ENCODE measurements around the gene PAX5.
"Not testable (repeated sequence)": the region's sequence is repeated elsewhere in the genome, so short reads cannot be mapped to it uniquely, and the experiment has no call there.

The PAX5 gene

DNA sequence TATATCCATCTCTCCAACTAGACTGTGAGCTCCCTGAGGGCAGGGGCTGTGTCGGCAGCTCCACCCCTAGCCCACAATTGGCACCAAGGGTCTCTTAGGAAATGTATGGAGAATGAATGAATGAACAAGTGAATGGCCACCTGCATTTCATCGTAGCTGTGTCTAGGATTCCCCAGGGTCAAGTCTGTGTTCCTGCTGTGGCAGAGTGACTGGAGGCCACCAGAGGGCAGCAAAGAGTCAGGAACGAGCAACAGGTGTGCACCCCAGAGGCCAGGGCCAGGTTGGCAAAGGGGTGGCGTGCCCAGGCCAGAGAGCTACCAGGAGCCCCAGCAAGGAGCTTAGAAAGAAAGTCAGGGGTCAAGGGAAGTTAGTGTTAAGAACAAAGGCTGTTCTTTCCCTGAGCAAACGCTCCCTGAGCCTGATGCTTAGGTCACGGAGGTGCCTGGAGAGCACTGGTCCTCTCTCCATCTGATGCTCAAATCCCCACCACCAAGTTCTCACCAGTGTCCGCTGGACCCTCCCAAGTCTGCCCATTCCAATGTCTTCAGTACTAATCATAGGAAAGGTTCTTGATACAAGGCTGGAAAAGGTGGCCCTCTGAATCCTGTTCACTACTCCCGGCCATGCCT lies 160.7 kb downstream of the PAX5 start:
- DNase-seq, result peak; percentile 54

DNA sequence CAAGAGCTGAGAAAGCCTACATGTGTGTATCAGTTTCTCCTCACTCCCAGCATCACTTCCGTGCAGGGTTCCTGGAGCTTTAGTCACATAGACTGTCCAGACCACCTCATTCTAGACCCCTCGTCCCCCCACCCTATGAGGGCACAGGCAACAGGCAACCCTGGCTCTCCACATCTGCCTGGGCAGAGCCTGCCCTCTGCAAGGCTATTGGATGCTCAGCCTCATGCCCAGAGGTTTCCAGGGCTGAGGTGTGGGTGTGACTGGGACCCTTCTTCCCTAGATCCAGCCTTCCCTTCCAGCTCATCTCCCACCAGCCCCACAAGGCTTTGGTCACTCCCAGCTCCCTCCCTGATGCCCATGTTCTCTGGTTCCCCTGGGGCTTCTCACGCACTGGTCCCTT lies 161.4 kb downstream of the PAX5 start:
- DNase-seq, result no peak

DNA sequence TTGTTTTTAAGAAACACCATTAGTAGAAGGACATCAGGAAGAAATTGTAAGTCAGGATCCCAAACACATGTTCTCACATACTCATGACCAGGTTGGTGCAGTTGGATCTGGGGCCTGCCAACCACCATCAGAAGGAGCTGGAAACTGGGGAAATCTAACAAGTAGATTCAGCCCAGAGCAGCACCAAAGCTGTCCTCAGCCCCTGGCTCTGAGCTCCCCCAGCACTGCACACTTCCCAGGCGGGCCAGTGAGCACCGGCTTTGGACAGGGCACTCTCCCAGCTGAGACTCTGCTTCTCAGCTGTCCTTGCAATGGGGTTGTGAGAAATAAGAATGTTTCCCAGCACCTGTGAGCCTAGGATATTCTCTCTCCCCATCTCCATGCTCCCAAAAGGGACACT lies 162.5 kb downstream of the PAX5 start:
- DNase-seq, result no peak

DNA sequence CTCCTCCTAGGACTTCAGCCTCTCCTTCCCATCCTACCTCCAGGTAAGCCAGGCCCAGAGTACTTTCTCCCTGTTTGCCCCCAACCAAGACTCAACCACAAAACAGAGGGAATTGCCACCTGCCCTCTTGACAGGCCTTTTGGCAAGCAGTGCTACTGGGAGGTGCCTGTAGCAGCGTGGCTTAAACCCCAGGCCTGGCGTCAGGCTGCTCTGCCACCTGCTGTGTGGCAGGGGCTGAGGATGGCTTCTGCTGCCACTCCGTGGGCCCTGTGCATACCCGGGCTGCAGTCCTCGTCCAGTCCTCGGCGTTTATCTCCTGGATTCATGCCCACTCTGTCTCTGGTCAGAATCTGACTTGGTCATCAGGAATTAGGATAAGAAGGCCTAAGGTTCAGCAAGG lies 163.1 kb downstream of the PAX5 start:
- peak; percentile 53 for DNase-seq

DNA sequence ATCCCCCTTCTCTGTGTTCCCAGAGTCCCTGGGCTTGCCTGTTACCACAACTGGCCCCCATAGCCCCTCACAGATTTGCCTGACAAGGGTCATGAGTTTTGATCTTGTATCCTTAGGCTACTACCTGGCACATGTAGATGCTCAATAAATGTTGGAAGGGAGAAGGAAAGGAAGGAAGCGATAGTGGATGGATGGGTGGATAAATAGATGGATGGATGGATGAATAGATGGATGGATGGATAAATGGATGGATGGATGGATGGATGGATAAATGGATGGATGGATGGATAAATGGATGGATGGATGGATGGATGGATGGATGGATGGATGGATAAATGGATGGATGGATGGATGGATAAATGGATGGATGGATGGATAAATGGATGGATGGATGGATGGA lies 164.5 kb downstream of the PAX5 start:
- not testable (repeated sequence) for DNase-seq

DNA sequence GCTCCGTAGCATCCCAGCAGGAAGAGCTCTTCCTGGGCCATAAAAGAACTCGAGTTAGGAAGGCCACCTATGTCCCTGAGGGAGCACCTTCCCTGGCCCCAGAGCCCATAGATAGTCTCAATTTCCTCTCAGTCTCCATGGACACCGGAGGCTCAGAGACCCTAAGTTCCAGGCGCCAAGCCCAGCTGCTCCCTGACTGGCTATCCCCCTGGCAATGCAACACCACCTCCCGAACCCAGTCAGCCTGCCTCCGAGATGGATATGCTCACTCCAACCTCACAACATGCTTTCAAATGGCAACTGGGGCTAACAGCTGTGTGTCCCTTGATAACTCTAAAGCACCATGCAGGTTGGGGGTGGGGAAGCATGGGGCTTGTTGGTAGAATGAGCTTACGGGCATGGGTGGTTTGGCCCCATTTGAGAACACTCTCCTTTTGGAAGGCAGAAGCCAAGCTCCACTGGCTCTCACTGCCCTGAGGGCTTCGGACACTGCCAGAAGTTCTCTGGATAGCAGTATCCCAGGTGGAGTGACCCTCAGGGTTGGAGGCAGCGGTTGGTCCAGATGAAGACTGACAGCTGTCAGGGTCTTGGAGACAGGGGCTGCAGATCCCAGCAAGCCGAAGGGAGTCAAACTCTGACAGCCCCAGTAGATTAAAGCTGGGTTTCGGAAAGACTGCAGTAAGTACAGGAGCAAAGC lies 165.3 kb downstream of the PAX5 start:
- DNase-seq, result no peak

DNA sequence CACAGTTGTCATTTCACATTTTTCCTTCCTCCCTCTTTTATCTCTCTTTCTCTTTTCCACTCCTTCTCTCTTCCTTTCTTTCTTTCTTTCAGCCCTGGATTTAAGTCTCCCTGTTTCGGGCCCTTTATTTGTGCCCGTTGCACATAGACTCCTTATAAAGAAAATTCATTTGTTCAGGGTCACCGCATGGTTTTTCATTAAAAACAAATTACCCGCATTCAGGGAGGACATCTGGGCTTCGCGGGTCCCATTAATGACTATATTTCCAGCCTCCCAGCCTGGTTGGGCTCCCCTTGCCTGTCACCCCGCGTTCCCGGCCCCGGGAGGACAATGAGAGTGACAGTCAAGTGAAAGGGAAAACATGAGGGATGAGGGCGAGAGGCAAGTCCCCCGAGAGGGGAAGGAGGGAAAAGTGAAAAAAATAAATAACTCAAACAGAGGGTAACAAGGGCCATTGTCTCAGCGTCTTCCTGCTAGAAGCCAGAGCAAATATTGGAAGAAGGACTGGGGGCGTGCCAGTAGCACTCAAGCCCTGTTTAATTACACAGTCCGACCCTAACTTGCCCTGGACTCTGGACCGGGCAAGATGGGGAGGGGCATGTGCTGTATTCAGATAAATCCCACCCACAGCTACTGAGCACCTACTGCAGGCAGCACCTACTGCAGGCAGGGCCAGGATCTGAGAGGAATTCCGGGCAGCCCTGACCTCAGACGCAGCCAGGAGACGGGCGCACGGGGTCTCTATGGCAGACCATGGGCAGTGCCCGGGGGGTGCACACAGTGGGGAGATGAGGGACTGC lies 166.2 kb downstream of the PAX5 start:
- DNase-seq, result no peak

DNA sequence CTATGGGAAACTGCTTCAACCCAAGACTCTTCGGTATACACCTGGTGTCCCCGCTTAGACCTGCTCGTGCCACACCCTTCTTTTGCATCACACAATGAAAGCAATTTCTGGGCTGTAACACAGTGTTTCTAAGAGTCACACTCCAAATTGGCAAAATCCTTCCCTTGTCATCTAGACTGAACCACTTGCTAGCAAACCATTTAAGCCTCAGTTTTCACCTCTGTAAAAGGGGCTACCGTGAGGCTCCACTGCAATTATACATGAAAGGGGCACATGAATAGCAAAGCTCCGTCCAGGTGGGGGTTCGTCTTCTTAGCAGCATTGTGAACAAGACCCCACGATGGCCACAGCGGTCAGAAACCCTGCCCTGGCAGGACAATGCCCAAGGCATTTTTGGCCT lies 166.8 kb downstream of the PAX5 start:
- no peak for DNase-seq

DNA sequence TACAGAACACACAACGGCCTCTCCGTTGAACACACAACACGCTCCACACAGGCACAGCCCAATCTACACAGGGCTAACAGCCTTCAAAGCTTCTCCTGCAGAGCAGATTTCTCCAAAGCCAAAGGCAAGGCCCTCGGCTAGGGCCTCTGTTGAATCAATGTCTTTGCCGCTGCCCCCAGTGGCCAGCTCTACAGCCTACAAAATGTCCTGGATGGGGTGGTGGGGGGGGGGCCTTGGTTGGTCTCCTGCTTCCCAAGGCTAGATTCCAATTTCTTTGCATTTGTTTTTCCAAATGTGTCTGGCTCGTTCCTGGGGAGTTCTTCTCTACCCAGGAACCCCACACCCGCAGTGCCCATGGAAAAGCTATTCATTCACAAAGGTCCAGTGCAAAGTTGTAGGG lies 167.2 kb downstream of the PAX5 start:
- DNase-seq, result no peak

DNA sequence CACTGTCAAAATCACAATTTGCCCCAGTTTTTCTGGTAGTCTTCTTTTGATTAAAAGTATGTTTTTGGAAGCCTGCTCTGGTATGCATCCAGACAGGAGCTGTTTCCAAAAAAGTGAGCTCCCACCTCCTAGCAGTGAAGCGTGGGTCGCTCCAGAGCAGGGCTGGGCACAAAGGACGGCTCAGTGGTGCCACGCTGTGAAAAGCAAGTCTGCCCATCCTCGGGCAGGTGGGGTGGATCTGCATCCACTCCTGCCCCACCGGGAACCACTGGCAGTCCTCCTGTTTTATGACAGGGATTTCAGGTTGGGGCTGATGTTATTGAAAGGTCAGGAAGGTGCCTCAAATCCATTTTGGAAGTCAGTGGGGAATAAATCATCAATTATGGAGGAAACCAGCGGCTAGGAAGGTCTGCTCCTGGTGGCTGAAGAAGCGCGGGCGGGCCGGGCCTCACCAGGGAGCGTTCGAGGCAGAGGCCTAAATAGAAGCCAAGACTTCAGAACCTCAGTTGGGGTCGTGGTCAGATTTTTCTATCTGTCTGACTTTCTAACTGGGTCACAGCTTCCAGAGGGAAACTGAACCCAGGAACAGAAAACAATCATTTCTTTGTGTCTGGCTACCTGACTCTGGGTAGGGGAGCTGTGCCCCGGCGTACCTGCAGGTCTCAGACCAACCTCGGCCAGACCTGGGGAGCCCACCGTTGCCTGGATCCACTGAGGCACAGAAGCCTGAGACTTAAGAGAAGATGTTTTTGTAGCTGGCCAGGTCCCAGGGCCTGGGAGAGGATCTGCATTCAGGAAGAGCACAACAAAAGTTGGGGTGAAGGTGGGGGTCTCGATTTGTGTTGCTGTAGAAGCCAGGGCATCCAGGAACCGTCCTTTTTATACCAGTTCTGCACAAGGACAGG lies 168.1 kb downstream of the PAX5 start:
- DNase-seq, result no peak

DNA sequence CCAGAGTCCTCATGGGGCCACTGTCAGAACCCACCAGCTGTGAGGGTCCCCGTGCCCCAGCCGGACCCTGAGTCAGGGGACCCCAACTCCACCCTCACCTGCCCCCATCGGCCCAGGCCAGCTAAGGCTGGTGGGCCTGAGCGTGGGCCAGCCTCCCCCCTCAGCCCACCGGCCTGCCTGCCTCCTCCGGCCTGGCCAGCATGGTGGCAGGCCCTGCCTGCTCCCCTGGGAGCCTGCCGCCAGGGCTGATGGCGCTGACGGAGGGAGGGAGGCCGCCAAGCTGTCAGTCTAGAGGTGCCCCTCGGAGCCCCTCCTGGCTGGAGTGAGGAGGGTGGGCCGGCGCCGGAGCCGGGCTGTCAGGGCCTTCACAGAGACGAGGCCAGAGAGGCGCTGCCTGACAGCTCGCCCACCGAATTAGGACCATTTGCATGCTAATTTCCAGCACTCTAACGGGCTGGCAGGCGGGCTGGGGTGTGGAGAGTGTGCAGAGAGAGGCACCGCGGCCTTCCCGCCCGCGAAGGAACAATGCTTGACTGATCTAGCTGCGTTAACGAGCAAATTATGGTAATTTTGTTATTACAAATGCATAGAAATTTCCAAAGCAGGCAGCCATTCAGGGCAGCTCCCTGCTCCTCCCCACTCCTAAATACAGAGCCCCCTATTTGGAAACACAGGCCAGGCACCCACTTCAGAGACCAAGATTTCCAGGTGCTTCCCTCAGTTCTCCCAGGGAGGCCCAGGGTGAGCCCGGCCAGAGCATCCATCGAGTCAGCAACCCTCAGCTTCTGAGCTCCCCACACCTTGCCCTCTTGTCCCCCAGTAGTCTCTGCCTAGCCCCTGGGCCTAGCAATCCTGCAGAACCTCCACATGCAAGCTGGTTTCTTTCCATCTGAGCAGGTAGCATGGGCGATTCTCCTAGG lies 169.3 kb downstream of the PAX5 start:
- DNase-seq, result no peak

DNA sequence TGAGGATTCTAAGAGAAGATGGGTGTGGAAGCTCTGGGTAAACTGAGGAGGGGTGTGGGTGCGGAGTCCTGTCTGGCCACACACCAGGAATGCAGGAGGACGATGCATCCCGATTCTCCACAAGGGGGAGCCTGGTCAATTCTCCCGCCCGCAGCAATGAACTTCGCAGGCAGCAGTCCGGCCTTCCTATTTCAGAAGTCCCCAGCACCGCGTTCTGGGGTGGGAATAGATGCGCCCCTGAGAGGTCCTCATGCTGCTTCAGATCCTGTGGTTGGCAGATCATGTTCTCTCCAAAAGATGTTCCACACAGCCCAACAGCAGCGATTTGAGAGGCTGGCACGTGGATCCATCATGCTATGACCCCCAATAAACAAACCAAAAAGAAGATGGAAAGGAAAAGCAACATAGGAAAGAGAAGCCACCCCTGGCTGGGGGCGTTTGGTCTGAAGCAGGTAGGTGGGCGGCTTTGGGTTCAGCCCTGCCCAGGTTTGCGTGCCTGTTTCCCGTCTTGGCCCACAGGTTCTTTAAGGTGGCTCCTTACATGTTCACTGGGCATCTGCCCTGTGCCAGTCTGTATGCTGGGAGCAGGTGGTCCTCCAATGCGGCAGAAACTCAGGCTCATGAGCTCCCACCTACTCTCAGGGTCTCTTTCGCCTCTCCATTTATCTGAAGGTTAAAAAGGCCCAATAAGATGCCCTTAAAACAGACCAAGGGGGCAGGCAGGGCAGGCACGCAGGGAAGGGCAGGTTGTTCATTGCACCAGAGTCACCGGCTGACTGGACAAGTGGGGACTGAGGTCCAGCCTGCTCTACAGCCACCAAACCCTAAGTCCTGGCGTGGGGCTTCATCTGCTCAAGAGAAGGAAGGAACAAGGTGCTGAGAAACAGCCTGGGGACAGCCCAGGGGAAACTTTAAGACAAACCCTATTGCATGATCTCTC lies 171.6 kb downstream of the PAX5 start:
- DNase-seq, result no peak

DNA sequence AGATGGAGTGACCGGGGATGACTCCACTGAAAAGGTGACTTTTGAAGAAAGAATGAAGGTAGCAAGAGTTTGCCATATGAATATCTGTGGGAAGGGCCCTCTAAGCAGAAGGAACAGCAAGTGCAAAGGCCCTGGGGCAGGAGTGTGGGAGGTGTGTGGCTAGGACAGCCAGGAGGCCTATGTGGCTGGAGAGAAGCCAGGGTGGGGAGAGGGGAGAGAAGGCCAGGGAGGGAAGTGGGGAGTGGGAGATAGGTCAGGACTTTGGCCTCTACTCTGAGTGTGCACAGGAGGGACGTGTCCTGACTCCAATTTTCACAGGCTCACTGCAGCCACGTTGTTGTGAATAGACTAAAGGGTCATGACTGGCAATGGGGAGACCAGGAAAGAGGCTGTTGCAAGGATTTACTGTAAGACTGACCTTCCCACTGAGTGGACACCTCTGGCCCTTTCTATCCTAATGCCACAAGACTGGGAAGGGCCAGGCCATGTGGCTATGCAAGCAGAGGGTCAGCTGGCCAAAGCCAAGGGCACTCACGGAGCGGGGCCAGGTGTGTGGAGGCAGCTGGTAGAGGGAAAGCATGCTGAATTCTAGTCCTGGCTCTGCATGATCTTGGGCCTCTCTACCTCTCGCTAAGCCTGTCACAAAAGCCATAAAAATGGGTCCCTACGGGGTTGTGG lies 172.4 kb downstream of the PAX5 start:
- DNase-seq, result no peak

DNA sequence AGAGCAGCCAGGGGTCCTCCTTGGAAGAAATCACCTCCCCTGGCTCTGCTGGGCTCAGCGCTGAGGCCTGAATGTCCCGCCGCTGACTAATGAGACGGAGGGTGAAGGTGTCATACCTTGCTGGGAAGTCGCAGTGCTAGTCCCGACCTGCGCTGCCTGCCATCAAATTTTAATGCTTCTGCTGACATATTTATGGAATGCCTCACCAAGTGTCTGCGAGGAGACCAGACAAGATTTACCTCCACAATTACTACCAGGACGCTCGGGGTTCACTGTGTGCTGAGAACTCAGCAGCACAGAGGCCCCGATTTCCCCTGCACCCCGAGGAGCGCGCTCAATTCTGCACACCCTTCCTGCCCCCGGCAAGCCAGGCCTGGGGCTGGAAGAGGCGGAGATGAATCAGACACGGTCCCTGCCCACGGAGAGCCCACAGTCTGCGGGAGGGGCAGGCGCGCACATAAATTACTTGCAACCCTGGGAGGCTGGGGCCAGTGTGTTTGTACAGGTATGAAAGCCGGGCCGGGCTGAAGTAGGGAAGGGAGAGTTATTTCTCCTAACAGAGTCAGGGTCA lies 175.2 kb downstream of the PAX5 start:
- no peak for DNase-seq

DNA sequence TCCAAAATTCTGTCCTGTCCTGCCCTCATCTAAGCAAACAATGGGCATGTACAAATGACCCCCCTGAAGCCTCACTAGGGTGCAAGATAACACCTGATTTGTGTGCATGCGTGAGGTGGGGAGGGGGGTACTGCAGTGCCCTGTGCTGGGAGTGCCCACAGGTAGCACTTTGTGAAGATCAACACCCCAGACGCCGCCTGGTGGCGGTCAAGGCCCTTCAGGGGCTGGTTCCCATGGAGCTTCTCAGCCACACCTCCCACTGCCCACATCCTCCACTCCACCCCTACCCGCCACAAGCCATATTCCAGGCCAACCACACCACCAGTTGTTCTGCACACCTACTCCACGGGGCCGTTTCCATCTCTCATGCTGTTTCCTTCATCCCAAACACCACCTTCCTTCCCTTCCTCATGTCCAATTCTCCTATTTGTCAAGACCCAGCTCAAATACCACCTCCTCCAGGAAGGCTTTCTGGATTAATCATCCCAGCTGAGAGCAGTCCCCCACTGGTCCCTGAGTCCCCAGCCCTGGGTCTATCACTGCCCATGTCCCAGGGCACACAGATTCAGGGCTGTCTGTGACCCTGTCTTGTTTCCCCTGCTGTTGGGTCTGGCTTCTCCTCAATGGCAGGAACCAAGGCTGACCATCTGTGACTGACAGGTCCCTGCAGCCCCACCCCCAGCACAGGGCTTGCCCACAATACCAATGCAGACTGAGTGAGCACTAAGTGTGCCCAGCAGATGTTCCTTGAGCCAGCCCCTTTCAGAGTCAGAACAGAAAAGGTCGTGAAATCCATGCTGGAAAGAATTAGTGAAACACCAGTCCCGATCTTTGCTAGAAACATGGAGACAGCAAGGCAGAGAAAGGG lies 178.4 kb downstream of the PAX5 start:
- no peak for DNase-seq

DNA sequence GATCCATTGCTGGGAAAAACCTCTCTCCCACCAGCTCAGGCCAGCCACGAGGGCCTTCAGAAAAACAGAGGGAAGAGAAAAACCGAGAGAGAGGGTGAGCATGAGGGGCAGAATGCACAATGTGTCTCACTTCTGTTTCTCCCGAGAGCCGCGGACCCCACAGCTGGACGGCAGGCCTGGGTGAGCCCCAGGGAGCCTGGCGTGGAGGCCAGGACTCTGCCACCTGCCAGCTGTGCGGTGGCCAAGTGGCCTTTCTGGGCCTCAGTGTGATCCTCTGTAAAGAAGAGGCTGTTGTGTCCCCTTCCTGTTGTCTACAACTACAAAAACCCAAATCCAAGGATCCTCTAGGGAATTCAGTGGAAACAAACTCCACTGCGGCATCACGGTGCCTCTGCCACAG lies 179.3 kb downstream of the PAX5 start:
- DNase-seq, result no peak

DNA sequence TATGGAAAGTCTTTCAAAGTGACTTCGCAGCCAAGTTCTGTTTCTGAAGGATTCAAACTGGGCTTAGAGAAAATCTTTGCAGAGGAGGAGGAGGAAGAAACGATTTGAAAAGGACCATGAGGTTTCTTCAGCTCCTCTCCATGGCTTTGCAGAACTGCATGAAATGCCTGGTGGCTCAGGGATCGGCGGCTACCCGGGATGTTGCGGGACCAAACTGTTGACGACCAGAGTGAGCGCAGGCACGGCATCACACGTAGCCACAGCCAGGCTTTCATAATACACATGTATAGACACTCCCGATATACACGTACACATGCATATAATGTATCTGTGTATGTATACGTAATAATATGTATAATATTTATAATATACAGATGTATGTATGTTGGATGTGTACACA lies 180.0 kb downstream of the PAX5 start:
- no peak for DNase-seq

DNA sequence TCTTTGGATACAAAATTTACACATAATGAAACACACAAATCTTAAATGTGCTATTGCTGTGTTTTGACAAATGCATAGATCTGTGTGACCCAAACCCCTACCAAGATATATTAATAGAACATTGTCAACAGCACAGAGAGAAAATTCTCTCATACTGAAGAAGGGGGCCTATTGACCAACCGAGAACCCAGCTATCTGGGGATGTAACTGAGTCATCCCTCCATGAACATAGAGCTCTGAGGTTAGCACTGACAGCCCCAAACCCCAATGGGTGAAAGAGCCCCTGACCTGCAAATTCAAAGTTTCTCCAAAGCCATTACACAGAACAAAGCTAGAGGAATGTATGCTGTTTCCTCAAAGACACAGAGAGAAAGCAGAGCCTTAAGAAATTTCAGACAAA lies 180.8 kb downstream of the PAX5 start:
- no peak for DNase-seq

DNA sequence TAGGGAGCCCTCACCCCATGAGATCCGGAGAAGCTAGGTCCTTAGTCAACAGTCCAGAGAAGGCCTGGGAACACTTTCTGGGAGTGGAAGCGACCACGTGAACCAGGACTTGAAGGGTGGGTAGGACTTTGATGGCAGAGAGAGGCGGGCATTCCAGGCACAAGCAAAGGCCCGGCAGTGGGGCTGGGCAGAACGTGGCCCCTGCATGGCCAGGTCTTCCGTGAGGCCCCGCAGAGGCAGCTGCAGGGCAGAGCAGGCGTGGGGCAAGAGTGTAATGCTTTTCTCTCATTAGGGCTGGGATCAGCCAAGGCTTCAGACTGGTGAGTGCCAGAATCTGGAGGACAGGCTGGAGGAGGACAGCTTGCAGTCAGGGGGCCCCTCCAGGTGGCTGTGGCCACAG lies 184.1 kb downstream of the PAX5 start:
- DNase-seq, result no peak
